Muscle of back (tissue), 11 donors: ENCODE results near the gene PRPF39. TPM values are rescaled to one million over a fixed set of nuclear protein-coding genes. Genes with fewer than 3 reads are reported as not detected.
"Not testable (repeated sequence)": the region's sequence is repeated elsewhere in the genome, so short reads cannot be mapped to it uniquely, and the experiment has no call there.

ENCODE experiments used
- DNase-seq, 3 donors: peaks; one replicate each; pipeline versions ENCODE4 v3.0.0 to v3.0.0-alpha.2; 2013
- polyA plus RNA-seq, 10 donors: library from polyadenylated mRNA; unstranded; fragments of 120-200 nt; gene quantifications; one replicate each; pipeline ENCODE4 v1.2.1, GENCODE V29; 2013; ENCODE audit not compliant: insufficient read length in 10 of 10

The PRPF39 gene
- polyA plus RNA-seq, 10 donors = 35.7 to 70.2 (median 49.1) TPM

DNA sequence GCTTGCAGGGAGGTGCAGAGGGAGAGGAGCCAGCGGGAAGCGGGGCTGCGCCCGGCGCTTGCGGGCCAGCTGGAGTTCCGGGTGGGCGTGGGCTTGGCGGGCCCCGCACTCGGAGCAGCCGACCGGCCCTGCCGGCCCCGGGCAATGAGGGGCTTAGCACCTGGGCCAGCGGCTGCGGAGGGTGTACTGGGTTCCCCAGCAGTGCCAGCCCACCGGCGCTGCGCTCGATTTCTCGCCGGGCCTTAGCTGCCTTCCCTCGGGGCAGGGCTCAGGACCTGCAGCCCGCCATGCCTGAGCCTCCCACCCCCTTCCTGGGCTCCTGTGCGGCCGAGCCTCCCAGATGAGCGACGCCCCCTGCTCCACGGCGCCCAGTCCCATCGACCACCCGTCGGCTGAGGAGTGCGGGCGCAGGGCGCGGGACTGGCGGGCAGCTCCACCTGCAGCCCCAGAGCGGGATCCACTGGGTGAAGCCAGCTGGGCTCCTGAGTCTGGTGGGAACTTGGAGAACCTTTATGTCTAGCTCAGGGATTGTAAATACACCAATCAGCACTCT is 3.4 kb upstream of the PRPF39 start:
- DNase-seq = not testable (repeated sequence)

- not testable (repeated sequence) for DNase-seq
These were observed 2.8 kb upstream of the PRPF39 start for GRCh38 chr14:45081096-45081495.

DNA sequence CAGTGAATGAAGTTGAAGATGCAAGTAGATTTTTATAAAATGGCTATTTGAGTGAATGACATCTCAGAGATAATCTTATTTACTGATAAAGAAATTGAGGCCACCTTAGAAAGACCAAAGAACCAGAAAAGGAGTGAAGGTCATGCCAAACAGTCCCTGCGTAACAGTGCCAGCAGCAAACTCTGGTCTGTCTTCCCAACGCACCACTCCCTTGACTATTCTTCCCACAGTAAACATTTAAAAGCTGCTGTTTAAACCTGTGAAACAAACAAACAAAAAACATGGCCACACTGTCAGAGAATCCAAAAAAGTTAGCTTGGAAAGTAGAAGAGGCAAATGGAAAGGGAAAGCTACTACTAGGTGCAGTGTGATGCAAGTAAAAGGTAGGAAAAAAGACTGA is 1.5 kb upstream of the PRPF39 start:
- DNase-seq = no peak

DNA sequence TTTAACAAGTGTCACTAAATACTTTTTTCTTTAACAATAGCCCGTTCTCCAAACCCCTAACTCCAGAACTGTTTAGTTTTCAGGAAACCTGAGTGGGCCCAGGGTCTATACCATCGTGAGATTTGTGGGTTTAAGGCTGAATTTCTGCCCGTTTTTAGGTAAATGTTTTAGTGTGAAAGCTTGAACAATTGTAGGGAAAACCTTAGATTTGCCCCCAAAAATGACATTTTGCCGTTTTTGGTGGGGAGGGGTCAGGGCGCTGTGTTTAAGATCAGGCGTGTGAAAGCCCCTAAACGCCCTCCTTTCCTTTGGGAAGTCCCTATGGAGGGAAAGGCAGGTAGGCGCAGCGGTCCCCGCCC is 320 bp upstream of the PRPF39 start:
- DNase-seq = no peak

DNA sequence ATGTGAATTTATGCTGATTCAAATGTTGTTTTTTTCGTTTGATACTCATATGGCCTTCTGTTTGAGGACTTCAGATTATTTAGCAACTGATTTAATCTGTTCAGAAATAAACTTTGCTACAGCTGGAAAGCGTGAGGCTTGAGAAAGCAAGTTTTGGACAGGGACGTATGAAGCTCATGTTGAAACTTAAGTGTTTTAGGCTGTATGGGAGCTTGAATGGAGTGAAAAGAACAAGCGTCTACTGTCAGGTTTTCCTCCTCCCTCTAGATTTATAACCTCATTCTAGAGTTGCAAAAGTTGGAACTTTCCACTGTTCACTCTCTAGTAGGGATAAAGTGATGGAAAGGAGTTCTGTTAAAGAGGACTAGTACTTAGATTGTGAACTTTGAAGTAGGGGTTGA is 1.0 kb downstream of the PRPF39 start:
- DNase-seq = peak; percentile 10 to 50 (median 14)

DNA sequence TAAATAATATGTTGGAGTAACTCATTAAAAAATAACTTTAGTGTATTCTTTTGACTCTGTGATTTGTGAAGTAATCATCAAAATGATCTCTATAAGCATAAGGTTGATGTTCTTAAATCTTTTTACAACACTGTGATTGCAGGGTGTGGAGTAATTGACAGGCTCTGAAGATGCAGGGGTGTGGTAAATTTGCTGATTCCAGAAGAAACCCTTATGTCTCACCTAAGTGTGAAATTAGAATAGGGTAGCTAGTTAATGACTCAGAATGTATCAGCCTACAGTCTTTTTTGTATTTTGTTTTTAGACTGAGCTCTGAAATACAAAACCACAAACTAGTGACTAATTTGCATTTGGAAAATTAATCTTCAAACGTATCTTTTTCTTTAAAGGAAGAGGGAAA is 5.9 kb downstream of the PRPF39 start:
- no peak for DNase-seq

- DNase-seq = no peak
These were observed 7.8 kb downstream of the PRPF39 start for GRCh38 chr14:45091710-45092109.

DNA sequence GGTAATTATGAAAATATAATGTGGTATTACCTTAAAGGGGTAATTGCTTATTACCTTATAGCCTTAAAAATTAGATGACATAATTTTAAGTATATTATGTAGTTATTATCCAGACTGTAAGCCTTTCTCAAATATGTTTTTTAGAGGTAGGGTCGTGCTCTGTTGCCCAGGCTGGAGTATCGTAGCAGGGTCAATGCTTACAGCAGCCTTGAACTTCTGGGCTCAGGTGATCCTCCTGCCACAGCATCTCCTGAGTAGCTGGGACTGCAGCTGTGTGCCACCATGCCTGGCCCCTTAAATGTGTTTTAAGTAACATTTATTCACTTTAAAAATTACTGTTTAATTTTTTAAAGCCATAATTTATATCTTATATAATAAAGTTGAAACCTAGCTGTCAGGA is 10.4 kb downstream of the PRPF39 start:
- DNase-seq = no peak

DNA sequence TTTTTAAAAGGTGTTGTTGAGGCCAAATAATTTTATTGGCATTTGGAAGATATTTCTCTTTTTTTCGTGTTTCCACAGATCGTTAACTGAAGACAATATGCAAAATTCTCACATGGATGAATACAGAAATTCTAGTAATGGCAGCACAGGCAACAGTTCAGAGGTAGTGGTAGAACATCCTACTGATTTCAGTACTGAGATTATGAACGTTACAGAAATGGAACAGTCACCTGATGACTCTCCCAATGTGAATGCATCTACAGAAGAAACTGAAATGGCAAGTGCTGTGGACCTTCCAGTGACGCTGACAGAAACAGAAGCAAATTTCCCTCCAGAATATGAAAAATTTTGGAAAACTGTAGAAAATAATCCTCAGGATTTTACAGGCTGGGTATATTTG is 11.2 kb downstream of the PRPF39 start:
- no peak for DNase-seq

DNA sequence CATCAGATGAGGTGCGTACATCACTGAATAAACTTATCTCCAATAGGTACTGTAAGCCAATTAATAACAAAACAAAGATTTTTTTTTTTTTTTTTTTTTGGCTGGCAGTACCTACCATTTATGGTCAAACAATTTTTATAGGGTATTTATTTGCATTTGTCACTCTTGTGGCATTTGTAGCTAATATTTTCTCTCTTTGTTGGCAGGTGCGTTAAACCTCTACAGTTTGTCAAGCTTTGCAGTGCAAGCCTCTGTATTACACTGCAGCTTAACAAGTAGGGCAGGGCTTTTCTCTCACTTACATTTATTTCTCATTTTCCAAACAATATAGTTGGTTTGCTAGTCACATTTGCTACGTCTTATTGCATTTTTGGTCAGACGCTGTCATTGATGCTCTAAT is 12.3 kb downstream of the PRPF39 start:
- DNase-seq = no peak

DNA sequence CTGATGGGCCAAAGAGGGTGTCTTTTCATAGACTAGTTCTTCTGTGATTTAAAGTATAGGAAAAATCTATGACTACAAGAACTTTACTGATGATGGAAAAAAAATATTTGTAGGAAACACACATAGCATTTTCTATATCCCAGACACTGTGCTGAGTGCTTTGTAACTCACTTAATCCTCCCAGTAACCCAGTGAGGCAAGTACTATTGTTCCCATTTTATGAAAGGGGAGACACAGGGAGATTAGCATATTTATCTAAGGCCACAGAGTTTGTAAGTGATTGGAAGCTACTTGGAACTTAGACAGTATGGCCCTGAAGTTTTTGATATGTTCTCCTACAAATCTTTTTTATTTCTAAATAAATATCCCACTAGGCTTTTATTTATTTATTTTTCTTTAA is 19.9 kb downstream of the PRPF39 start:
- no peak for DNase-seq

DNA sequence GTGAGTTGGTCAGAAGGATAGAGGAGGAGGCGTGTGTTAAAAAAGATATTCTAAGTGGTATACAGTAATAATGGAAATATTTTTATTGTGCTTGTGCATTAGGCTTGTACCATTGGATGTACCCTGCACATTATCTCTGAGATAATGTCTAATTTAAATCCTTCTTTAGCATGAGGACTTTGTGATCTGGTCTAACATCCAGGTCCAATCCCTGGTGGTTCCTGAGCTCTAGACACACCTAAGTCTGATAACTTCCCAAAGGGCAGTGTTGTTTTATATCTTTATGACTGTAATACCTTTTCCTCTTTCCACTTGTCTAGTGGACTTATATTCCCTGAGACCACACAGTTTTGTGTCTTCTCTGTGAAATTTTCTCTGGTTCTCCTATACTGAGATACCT is 20.6 kb downstream of the PRPF39 start:
- no peak for DNase-seq

- no peak for DNase-seq
These were observed 29.2 kb downstream of the PRPF39 start for GRCh38 chr14:45112896-45113781.

- DNase-seq = no peak
These were observed 30.4 kb downstream of the PRPF39 start for GRCh38 chr14:45114327-45114726.

- no peak for DNase-seq
These were observed 34.7 kb downstream of the PRPF39 start for GRCh38 chr14:45118594-45118993.

DNA sequence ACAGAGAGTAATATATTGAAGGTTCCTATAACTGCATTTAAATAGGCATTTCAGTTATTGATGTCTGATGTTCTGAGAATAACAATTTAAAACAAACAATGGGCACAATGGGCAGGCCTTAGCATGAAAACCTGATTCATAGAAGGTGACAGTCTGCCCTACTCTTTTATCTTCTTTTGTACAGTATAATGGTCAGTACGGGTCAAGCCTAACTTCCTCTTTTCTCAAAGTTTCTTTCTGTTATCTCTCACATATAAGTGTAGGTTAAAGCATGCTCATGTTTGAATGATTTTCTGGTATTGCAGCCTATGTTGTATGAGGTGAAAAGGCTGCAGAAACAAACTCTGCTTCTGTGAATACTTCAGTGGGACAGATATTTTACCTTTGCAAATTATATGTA is 36.2 kb downstream of the PRPF39 start:
- no peak for DNase-seq

- DNase-seq = no peak
These were observed 39.4 kb downstream of the PRPF39 start for GRCh38 chr14:45123271-45123670.

GRCh38 chr14:45125754-45126153 is 41.8 kb downstream of the PRPF39 start:
- DNase-seq = no peak

DNA sequence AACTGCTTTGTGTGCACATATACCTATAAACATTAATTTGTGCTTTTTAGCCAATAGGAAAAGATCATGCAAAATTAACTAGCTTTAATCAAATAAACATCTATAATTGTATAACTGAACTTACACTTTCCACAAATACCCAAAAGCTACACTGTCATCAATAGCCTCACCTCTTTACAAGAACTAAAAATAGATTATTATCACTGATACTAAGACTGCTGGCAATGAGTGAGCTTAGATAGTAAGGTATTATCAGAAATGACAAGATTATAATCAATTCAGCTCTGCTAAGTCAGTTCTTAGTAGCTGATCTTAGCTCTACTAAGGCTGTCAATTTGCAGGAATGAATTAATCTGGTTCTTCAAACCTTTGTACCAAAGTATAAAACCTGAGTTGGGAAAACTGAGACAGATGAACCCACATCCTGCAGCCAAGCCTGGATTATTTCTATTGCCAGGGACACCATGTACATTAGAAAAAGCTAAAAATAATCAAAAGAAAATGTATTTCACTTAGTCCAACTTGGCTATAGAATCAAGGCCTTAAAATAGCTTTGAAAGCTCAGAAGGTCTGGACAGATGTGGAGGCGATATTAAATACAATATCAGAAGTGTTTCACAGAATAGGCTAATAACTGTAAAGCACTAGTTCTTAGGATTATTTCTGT is 45.2 kb downstream of the PRPF39 start:
- DNase-seq = no peak

GRCh38 chr14:45133683-45134050 is 49.8 kb downstream of the PRPF39 start:
- no peak for DNase-seq

DNA sequence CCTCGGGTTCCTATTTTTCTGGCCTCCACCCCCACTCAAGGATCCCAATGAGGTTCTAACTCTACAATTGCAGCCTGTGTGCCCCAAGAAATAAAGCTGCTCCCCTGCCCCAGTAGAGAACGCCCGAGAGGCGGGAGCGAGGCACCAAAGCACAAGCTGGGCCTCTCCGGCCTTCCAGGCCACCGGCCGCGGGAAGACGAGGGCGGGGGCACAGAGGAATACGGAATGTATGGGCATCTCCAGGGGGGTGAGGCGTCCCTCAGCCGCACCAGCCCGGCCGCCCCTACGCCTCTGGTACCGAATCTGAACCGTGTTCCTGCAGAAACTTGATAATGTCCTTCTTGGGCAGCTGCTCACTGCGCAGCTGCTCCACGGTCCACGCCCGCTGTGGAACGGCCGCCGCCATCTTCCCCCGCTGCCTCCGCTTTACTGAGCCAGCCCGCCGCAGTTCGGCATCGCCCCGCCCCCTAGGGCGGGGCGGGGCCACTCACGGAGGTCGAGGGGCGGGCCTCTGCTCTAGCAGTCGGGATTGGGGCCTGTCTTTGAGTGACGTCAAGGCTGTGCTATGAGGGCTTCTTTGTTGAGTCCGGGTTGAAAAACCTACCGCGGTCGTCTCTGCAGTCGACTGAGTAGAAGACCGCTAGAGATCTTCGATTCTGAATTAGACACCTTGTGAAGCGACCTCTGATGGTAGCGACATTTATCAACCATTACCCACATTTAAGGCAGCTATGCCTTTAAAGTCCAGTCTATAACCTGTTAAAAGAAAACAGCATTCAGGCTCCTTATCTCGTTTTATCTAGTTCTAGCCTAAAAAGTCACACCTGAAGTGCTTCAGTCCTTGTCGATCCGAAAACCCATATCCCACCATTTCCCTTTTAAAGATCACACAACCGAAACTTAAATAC is 50.4 kb downstream of the PRPF39 start, which contains the start of gene FKBP3:
Gene FKBP3 (minus strand): TSS at position 431 of the 908 bp plus-strand sequence. CDS start 25 bp downstream, at position 406.
- DNase-seq = peak; percentile 99

- peak; percentile 33 to 78 (median 59) for DNase-seq
These were observed 51.2 kb downstream of the PRPF39 start for GRCh38 chr14:45135156-45135555.
